Esophagus muscularis mucosa (tissue), 4 donors: ENCODE data around the gene RPL10A. TPM values are rescaled to one million over a fixed set of nuclear protein-coding genes. Genes with fewer than 3 reads are reported as not detected.

Experiments
- DNase-seq: peaks from one replicate; pipeline ENCODE4 v3.0.0-alpha.2; 2017; ENCODE audit errors: extremely low spot score
- H3K27ac ChIP-seq, 4 donors: fragments of 200-600 bp; sonication (generic); replicated peaks in 1 of 4; 1 replicate in 3 of 4; 2 replicates in 1 of 4; pipeline ENCODE4 v1.5.1; 2016 to 2019; ENCODE audit warnings: mild to moderate bottlenecking in 1 of 4
- H3K27me3 ChIP-seq, 4 donors: fragments of 200-600 bp; sonication (generic); one replicate each; pipeline versions ENCODE4 v1.5.1 to v1.6.0; 2016 to 2019
- H3K36me3 ChIP-seq, 4 donors: fragments of 200-600 bp; sonication (generic); one replicate each; pipeline ENCODE4 v1.5.1; 2016 to 2019
- H3K4me1 ChIP-seq, 4 donors: fragments of 200-600 bp; sonication (generic); one replicate each; pipeline ENCODE4 v1.5.1; 2016 to 2019
- H3K4me3 ChIP-seq, 4 donors: fragments of 200-600 bp; sonication (generic); 1 replicate in 2 of 4; 2 replicates in 2 of 4; pipeline ENCODE4 v1.5.1; 2016 to 2019; ENCODE audit warnings: mild to moderate bottlenecking in 4 of 4, moderate library complexity in 1 of 4
- H3K9me3 ChIP-seq, 4 donors: fragments of 200-600 bp; sonication (generic); 1 replicate in 3 of 4; 2 replicates in 1 of 4; pipeline ENCODE4 v1.5.1; 2016 to 2019
- CTCF ChIP-seq, 3 experiments: fragments of 200-600 bp in 2 of 3; fragments of 450-650 bp in 1 of 3; sonication (generic) in 2 of 3; IDR thresholded peaks; one replicate each; pipeline ENCODE4 v1.5.1; 2017 to 2019; ENCODE audit warnings: antibody characterized with exemption in 3 of 3, mild to moderate bottlenecking in 2 of 3, moderate library complexity in 1 of 3
- EP300 ChIP-seq: sonication (generic); formaldehyde crosslinking; IDR thresholded peaks from one replicate; pipeline ENCODE4 v1.6.1; 2017; ENCODE audit warnings: antibody characterized with exemption
- POLR2A ChIP-seq: fragments of 450-650 bp; IDR thresholded peaks from one replicate; pipeline ENCODE4 v1.6.1; 2017; ENCODE audit warnings: antibody characterized with exemption, moderate library complexity, mild to moderate bottlenecking, low read depth
- POLR2AphosphoS5 ChIP-seq, 2 donors: sonication (generic); formaldehyde crosslinking; IDR thresholded peaks; one replicate each; pipeline ENCODE4 v1.6.1; 2017; ENCODE audit warnings: antibody characterized with exemption in 2 of 2
- WGBS: methylation state at CpG from one replicate; pipeline ENCODE4 v1.1.5; 2018; 5-methylcytosine and 5-hydroxymethylcytosine counted together
- intact Hi-C: fragments of 100-400 bp; cut with DNase I; formaldehyde crosslinking; loops from one replicate; pipeline ENCODE4 v1.15.1; 2023
- total RNA-seq, 4 donors: library from RNA; depleted of rRNA; stranded (reverse); fragments of >200 nt; gene quantifications; one replicate each; pipeline versions ENCODE4 v1.1.0 to v1.2.1, GENCODE V29; 2016

Gene RPL10A
- total RNA-seq, 4 donors from 2014 or later = 1,484 to 1,840 (median 1,566) TPM

GRCh38 chr6:35492974-35493284 lies 24.7 kb downstream of the RPL10A start:
- no peaks in the 10 kb centered on the region for H3K27me3 ChIP-seq
- H3K4me1 ChIP-seq = peaks cover 80 to 91% (median 87%) of the 10 kb centered on the region in 4 donors
- WGBS = 43% methylated on average over 7 of the region's 7 CpGs
- H3K4me3 ChIP-seq = peak overlapping the region; percentile 34 to 99 (median 84)
- no peak for DNase-seq
- intact Hi-C loops = no loop called here
- H3K36me3 ChIP-seq = no peaks in the 10 kb centered on the region
- TF ChIP-seq POLR2AphosphoS5 (IDR thresholded peaks at IDR 0.05) (peak; percentile 51 to 65), POLR2A (no peak), CTCF (IDR thresholded peaks at IDR 0.05) (no peak)
- H3K9me3 ChIP-seq = no peaks in the 10 kb centered on the region
- peak overlapping the region; percentile 97 to 100 (median 99) for H3K27ac ChIP-seq

- intact Hi-C loops = no loop called here
- H3K36me3 ChIP-seq = no peaks in the 10 kb centered on the region
- peak overlapping the region; percentile 84 to 99 (median 88) for H3K4me3 ChIP-seq
- H3K27me3 ChIP-seq = no peaks in the 10 kb centered on the region
- peaks cover 80 to 91% (median 87%) of the 10 kb centered on the region in 4 donors for H3K4me1 ChIP-seq
- 72% methylated on average over 23 of the region's 28 CpGs for WGBS
- H3K27ac ChIP-seq = peak overlapping the region; percentile 97 to 100 (median 99)
- no peak for DNase-seq
- no peak for TF ChIP-seq CTCF (IDR thresholded peaks at IDR 0.05)
- peak; percentile 27 to 43 for TF ChIP-seq POLR2AphosphoS5 (IDR thresholded peaks at IDR 0.05)
- no peak for TF ChIP-seq EP300
- TF ChIP-seq POLR2A = no peak
- H3K9me3 ChIP-seq = no peaks in the 10 kb centered on the region
These were observed 25.2 kb downstream of the RPL10A start for GRCh38 chr6:35493307-35493983.

- Histone ChIP-seq H3K9me3 (no peaks in the 10 kb centered on the region), H3K4me3 (peak overlapping the region; percentile 84 to 99 (median 88)), H3K4me1 (peaks cover 80 to 88% (median 84%) of the 10 kb centered on the region in 4 donors), H3K27me3 (no peaks in the 10 kb centered on the region), H3K36me3 (no peaks in the 10 kb centered on the region), H3K27ac (peak overlapping the region; percentile 97 to 100 (median 99))
- TF ChIP-seq POLR2AphosphoS5 (IDR thresholded peaks at IDR 0.05) (peak in 1 of 2 donors; percentile 4), CTCF (IDR thresholded peaks at IDR 0.05) (no peak)
- 11% methylated on average over 4 of the region's 4 CpGs for WGBS
- intact Hi-C loops = no loop called here
- DNase-seq = no peak
These were observed 26.0 kb downstream of the RPL10A start for GRCh38 chr6:35494161-35494563.

GRCh38 chr6:35495258-35496035 lies 27.2 kb downstream of the RPL10A start:
- peaks cover 67 to 75% (median 72%) of the 10 kb centered on the region in 4 donors for H3K4me1 ChIP-seq
- intact Hi-C loops = no loop called here
- no peak for DNase-seq

GRCh38 chr6:35496036-35496840 lies 28.0 kb downstream of the RPL10A start:
- H3K27me3 ChIP-seq = no peaks in the 10 kb centered on the region
- WGBS = 4% methylated on average over 29 of the region's 63 CpGs

More at GRCh38 chr6:35495258-35496035, 27.2 kb downstream of the RPL10A start:
- TF ChIP-seq POLR2A (peak; percentile 16), POLR2AphosphoS5 (IDR thresholded peaks at IDR 0.05) (peak; percentile 80 to 92), EP300 (no peak)
- Histone ChIP-seq H3K36me3 (no peaks in the 10 kb centered on the region), H3K27me3 (no peaks in the 10 kb centered on the region), H3K9me3 (no peaks in the 10 kb centered on the region), H3K4me3 (peak overlapping the region; percentile 84 to 99 (median 88)), H3K27ac (peak overlapping the region; percentile 97 to 100 (median 99))
- WGBS = 53% methylated on average over 5 of the region's 9 CpGs

More at GRCh38 chr6:35496036-35496840, 28.0 kb downstream of the RPL10A start:
- DNase-seq = no peak
- Histone ChIP-seq H3K9me3 (no peaks in the 10 kb centered on the region), H3K27ac (peak overlapping the region; percentile 97 to 100 (median 99)), H3K4me3 (peak overlapping the region; percentile 84 to 99 (median 88)), H3K4me1 (peaks cover 59 to 67% (median 64%) of the 10 kb centered on the region in 4 donors), H3K36me3 (no peaks in the 10 kb centered on the region)
- TF ChIP-seq EP300 (no peak), CTCF (IDR thresholded peaks at IDR 0.05) (no peak), POLR2A (peak; percentile 15), POLR2AphosphoS5 (IDR thresholded peaks at IDR 0.05) (peak in 1 of 2 donors; percentile 63)
- intact Hi-C loops = no loop called here
